Measurements from ENCODE around the gene LCK. TPM values are rescaled to one million over a fixed set of nuclear protein-coding genes. Genes with fewer than 3 reads are reported as not detected.

Gene LCK
- total RNA-seq, 1 donor from 2014 or later: 248 TPM

DNA sequence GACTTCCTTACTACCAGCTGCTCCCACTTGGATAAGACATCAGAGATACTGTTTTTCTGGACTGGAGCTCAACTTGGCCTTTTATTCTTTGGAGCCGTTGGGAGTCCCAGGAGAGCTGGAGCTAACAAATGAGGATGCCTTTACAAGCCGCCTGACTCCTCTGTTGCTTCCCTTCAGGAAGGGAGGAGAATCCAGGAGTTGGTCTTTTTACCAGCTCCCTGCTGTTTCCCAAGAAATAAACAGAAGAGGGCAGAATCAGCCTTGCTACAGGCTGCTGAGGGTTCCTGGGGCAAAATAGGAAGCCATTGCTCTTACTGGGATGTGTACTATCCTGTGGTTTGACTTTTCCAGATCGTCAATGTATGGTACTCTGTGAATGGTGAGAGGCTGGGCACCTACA, 27.4 kb upstream of the LCK start:
- Mint-ChIP-seq H3K27ac (peak overlapping the region; percentile 95), H3K27me3 (no peaks in the 10 kb centered on the region), H3K4me3 (peak overlapping the region; percentile 94), H3K36me3 (ENCODE audit: low read depth) (peaks cover 33% of the 10 kb centered on the region), H3K9me3 (no peaks in the 10 kb centered on the region), H3K4me1 (peaks cover 32% of the 10 kb centered on the region)
- intact Hi-C loops (cut with micrococcal nuclease): loop anchor here (5.0 kb wide), 1 partner anchor 114 kb away; the partner anchor contains the start of gene MARCKSL1
- no peak for DNase-seq

DNA sequence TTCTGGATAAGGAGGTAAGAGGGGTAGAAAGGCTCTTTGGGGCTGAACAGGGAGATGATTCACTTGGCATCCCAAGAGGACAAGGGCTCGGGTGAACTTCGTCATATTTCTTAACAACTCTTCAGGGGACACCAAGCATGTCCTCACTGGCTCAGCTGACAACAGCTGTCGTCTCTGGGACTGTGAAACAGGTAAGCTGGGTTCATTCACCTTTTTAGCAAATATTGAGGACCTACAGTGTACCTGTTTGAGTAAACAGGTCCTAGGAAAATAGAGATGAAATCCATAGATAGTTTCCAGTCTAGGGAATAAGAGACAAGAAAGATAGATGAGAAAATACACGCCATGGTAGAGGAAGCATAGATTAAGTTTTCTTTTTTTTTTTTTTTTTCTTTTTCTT, 26.8 kb upstream of the LCK start:
- H3K36me3 Mint-ChIP-seq (ENCODE audit: low read depth): peaks cover 39% of the 10 kb centered on the region
- H3K4me1 Mint-ChIP-seq: peaks cover 34% of the 10 kb centered on the region
- intact Hi-C loops (cut with micrococcal nuclease): loop anchor here (5.0 kb wide), 1 partner anchor 113 kb away; the partner anchor contains the start of gene MARCKSL1
- no peaks in the 10 kb centered on the region for H3K9me3 Mint-ChIP-seq
- DNase-seq: no peak
- peak overlapping the region; percentile 72 for H3K27ac Mint-ChIP-seq
- peak overlapping the region; percentile 94 for H3K4me3 Mint-ChIP-seq
- no peaks in the 10 kb centered on the region for H3K27me3 Mint-ChIP-seq

DNA sequence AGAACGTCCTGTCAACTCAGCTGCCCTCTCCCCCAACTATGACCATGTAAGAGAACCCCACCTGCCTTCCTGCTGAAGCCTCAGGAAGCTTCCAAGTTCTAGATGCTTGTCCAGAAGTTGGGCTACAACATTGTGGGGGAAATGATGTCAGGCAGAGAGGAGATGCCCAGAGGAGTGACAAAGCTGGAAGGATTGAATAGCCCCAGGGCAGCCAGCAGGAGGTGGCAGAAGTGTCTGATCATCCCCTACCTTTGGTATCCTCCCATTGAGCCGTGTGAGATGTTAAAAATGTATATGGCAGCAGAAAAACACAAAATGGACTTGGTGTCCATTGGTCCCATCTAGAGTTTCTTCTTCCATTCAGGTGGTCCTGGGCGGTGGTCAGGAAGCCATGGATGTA, 22.3 kb upstream of the LCK start:
- Mint-ChIP-seq H3K36me3 (ENCODE audit: low read depth) (peaks cover 51% of the 10 kb centered on the region), H3K27ac (no peak overlapping the region), H3K4me1 (peaks cover 14% of the 10 kb centered on the region), H3K9me3 (no peaks in the 10 kb centered on the region), H3K27me3 (no peaks in the 10 kb centered on the region), H3K4me3 (no peak overlapping the region)
- intact Hi-C loops (cut with micrococcal nuclease): no loop called here
- DNase-seq: no peak

DNA sequence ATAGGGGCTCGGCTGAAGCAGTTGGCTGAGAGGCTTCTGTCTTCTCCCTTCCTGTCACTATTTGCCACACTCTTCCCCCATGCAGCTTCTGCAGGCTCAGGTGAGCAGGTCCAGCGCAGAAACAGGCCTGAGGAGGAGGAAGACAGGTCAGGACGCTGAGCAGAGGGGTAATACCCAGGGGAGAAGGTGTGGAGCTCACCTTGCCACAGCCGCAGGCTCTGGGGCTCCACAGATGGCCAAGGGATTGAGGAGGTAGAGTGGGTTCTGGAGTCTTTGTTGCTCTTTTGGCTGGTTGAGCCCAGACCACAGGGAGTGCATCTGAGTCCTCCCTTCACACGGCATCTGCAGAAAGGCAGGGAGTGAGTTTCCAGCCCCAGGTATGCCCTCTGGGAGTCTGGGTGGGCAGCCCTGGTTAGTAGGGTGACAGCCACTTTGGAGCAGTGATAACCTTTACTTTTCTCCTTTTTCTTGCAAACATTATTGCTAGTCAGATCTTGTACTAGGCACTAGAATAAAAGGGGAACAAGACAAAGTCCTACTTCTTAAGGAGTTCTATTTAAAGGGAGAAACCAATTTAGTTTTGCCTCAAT, 19.1 kb upstream of the LCK start:
- intact Hi-C loops (cut with micrococcal nuclease): no loop called here
- Mint-ChIP-seq H3K27me3 (no peaks in the 10 kb centered on the region), H3K36me3 (ENCODE audit: low read depth) (peaks cover 35% of the 10 kb centered on the region), H3K4me1 (peaks cover 7% of the 10 kb centered on the region), H3K27ac (no peak overlapping the region), H3K4me3 (no peak overlapping the region), H3K9me3 (no peaks in the 10 kb centered on the region)
- DNase-seq: no peak

DNA sequence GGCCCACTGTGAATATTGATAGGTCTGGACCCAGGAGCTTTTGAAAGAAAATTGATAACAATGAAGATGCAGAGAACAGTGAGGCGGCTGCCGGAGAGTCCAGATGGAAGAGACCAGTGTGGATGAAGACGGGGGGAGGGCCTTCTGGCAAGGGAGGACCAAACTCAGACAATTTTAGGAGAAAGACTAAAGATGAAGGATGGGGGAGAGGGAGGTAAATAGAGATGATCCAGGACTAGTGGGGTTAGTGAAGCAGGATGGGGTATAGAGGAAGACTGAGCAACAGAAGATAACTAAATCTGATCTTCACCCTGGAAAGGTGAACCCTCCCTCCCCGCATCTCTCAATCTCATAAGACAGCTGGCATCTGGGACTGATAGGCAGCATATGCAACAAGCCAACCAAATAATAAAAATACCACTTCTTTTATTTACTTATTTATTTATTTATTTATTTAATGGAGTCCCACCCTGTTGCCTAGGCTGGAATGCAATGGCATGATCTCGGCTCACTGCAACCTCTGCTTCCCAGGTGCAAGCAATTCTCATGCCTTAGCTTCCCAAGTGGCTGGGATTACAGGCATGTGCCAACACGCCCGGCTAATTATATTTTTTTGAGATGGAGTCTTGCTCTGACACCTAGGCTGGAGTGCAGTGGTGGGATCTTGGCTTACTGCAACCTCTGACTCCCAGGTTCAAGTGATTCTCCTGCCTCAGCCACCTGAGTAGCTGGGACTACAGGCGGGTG, 18.3 kb upstream of the LCK start:
- Mint-ChIP-seq H3K36me3 (ENCODE audit: low read depth) (peaks cover 29% of the 10 kb centered on the region), H3K4me3 (no peak overlapping the region), H3K4me1 (peaks cover 5% of the 10 kb centered on the region), H3K27me3 (no peaks in the 10 kb centered on the region), H3K9me3 (no peaks in the 10 kb centered on the region), H3K27ac (no peak overlapping the region)
- DNase-seq: no peak
- intact Hi-C loops (cut with micrococcal nuclease): no loop called here

DNA sequence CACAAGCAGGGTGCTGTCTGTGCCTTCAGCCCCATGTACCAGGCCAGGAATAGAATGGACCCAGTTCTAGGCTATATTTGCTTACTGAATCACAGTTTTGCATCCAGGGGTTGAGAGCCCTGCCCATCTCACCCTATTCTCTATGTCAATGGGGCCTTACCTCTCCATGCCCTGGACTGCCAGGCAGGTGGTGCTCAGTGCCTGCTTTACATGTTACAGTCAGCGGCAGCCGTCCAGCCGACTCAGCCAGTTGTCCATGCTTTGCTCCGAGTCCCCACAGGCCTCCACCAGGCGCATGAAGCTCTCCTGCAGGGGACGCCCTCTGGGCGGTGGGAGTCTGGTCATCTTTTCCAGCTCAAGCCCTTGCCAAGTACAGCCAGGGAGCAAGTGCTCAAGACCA, 16.3 kb upstream of the LCK start:
- Mint-ChIP-seq H3K27ac (no peak overlapping the region), H3K36me3 (ENCODE audit: low read depth) (peaks cover 14% of the 10 kb centered on the region), H3K4me1 (peaks cover 2% of the 10 kb centered on the region), H3K9me3 (no peaks in the 10 kb centered on the region), H3K4me3 (no peak overlapping the region), H3K27me3 (no peaks in the 10 kb centered on the region)
- DNase-seq: peak; percentile 56
- intact Hi-C loops (cut with micrococcal nuclease): no loop called here

DNA sequence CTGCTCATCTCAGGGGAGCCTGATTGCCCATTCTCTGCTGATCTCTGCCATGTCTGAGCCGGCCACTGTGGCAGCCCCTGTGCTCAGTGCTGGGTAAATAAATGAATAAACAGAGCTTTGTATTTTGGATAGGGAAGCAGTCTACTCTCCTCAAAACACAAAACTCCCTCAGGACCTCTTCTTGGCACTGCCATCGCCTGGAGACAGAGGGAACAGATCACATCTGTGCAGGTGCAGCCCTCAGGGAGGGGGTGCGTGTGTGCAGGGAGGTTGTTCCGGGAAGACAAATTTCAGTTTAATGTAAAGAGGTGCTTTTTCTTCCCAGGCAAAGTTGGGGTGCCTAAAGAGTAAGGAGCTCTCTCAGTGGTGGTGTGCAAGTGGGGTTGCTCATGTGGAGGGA, 11.7 kb upstream of the LCK start:
- peaks cover 2% of the 10 kb centered on the region for H3K36me3 Mint-ChIP-seq (ENCODE audit: low read depth)
- H3K27ac Mint-ChIP-seq: no peak overlapping the region
- H3K9me3 Mint-ChIP-seq: no peaks in the 10 kb centered on the region
- peaks cover 13% of the 10 kb centered on the region for H3K4me1 Mint-ChIP-seq
- no peaks in the 10 kb centered on the region for H3K27me3 Mint-ChIP-seq
- H3K4me3 Mint-ChIP-seq: peak overlapping the region; percentile 85
- intact Hi-C loops (cut with micrococcal nuclease): no loop called here
- DNase-seq: peak; percentile 56

DNA sequence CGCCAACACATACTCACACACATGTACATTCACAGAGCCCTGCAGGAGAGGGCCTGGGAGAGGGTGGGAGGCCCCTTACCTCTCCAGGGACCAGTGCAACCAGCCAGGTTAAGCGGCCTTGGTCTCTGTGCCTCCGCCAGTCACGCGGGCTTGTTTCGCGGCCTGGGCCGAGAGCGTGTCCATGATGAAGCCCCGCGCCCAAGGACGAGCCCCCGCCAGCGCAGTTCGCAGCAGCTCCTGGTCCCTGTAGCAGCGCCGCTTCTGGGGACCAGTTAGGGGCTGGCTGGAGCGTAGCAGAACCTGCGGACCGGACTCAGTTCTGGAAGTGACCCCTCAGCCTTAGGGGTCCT, 11.3 kb upstream of the LCK start:
- intact Hi-C loops (cut with micrococcal nuclease): no loop called here
- H3K27ac Mint-ChIP-seq: no peak overlapping the region
- peaks cover 13% of the 10 kb centered on the region for H3K4me1 Mint-ChIP-seq
- H3K9me3 Mint-ChIP-seq: no peaks in the 10 kb centered on the region
- H3K36me3 Mint-ChIP-seq (ENCODE audit: low read depth): peaks cover 2% of the 10 kb centered on the region
- no peaks in the 10 kb centered on the region for H3K27me3 Mint-ChIP-seq
- peak overlapping the region; percentile 85 for H3K4me3 Mint-ChIP-seq
- peak; percentile 56 for DNase-seq

DNA sequence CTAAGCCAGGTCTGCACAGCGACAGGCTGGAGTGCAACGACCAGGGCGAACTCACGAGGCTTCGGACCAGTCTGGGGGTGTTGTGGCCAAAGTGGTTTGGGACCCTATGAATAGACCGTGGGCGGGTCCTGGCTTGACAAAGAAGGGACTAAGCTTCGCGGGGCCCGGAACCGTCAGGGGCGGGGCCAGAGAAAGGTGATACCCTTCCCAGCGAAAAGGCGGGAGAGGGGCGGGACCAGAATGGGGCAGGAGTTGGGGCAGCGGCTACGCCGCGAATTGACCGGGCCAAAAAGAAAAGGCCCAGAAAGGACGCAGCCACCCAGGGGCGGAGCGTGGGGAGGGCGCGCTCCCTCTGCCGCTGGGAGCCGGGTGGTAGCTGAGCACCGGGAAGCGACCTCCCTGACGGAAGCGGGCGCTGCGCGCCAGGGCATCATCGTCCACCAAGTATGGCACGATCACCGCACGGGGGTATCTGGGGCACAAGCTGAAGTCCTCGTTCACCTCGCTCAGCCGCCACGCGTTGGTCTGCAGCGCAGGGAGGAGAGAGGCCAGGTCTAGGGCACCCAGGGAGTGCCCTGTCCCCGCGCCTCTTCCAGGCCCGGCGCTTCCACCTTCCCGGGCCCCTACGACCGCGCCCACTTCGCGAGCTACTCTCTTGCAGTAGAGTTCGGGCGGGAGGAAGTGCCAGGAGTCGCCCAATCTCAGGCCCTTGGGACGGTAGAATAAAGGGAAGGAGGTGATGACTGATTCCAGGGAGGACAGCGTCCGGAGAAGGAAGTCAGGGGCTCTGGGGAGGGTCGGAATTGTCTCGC, 10.7 kb upstream of the LCK start:
- H3K4me3 Mint-ChIP-seq: peak overlapping the region; percentile 85
- peak; percentile 82 for DNase-seq
- no peaks in the 10 kb centered on the region for H3K9me3 Mint-ChIP-seq
- no peaks in the 10 kb centered on the region for H3K27me3 Mint-ChIP-seq
- H3K36me3 Mint-ChIP-seq (ENCODE audit: low read depth): peaks cover 2% of the 10 kb centered on the region
- peaks cover 13% of the 10 kb centered on the region for H3K4me1 Mint-ChIP-seq
- intact Hi-C loops (cut with micrococcal nuclease): no loop called here
- H3K27ac Mint-ChIP-seq: peak overlapping the region; percentile 34

DNA sequence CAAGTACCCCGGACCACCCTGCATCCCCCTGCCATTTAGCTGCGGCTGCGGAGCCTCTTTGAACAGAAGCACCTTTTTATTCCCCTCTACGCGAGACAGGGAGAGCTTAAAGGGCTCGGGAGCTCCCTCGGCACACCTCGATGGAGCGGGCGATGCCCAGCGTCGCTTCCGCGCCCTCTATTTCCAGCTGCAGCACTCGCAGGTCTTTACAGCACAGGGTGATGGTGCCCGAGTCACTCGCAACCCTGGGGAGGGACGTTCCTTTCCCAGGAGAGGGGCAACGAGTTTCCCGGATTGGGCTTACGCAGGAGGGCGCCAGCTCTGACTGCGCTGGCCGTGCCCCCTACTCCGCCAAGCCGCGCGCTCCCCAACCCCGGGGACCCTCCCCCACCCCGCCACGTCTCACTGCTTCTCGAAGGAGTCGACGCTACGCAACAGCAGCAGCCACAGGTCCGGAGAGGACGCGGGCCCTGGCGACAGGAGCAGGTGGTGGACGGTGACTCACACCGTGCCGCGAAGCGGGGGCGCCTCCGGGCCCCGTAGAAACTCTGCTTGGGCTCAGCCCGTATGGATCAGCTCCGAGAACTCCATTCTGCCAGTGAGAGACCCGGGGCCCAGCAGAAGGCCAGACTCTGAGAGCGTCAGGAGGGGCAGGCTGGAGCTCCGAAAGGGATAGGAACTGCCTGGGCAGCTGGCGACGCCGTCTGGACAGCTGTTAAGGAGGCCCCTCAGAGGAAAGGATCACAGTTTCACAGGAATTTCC, 9.9 kb upstream of the LCK start:
- Mint-ChIP-seq H3K9me3 (no peaks in the 10 kb centered on the region), H3K27me3 (no peaks in the 10 kb centered on the region), H3K27ac (peak overlapping the region; percentile 34), H3K36me3 (ENCODE audit: low read depth) (peaks cover under 1% of the 10 kb centered on the region), H3K4me1 (peaks cover 11% of the 10 kb centered on the region), H3K4me3 (peak overlapping the region; percentile 85)
- DNase-seq: peak; percentile 79
- intact Hi-C loops (cut with micrococcal nuclease): no loop called here

DNA sequence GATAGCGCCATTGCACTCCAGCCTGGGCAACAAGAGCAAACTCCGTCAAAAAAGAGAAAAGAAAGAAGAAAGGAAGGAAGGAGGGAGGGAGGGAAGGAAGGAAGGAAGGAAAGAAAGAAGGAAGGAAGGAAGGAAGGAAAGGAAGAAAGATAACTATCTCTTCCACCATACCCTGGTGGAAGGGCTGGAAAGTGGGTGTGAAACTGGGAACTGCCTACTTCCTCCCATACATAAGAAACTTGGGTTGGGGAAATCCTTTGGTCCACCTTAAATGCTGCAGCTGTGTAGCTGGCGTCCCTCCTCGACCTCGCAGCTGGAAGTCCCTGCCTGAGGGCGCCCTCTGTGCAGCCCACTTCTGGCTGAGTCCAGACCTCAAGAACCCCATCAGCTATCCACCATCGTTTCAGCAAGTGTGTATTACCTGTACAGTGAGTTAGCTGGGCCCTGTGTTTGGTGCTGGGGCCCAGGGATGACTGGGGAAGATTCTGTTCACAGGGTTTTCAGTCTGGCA, 8.7 kb upstream of the LCK start:
- H3K4me3 Mint-ChIP-seq: no peak overlapping the region
- no peak for DNase-seq
- peaks cover 23% of the 10 kb centered on the region for H3K4me1 Mint-ChIP-seq
- no peak overlapping the region for H3K27ac Mint-ChIP-seq
- intact Hi-C loops (cut with micrococcal nuclease): no loop called here
- H3K36me3 Mint-ChIP-seq (ENCODE audit: low read depth): no peaks in the 10 kb centered on the region
- no peaks in the 10 kb centered on the region for H3K27me3 Mint-ChIP-seq
- H3K9me3 Mint-ChIP-seq: no peaks in the 10 kb centered on the region

DNA sequence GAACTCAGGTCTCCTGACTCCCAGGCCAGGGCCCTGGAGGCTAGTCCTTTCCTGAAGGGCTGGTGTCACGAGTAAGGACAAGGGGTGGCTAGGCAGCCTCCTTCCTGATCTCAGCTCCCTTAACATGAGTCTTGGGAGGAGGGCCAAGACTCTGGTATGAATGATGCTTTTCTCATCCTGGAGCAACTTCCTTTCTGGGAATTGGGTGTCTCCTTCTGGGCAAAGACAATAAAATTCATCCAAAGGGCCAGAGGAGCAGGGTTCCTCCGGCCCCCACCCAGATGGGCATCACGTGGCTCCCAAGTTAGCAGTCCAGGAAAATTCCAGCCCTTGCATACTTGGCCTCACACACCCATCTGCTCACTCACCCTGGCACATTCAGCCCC, 4.2 kb upstream of the LCK start, which contains the start of gene FAM167B:
TSS of gene FAM167B (plus strand) at position 335 of the 386 bp plus-strand sequence. CDS start 200 bp downstream, outside the sequence.
- DNase-seq: no peak
- Mint-ChIP-seq H3K36me3 (ENCODE audit: low read depth) (peaks cover 7% of the 10 kb centered on the region), H3K4me3 (peak within 1 kb of the TSS; percentile 69), H3K9me3 (no peaks in the 10 kb centered on the region), H3K4me1 (peaks cover 53% of the 10 kb centered on the region), H3K27ac (peak within 1 kb of the TSS; percentile 96), H3K27me3 (no peaks in the 10 kb centered on the region)
- intact Hi-C loops (cut with micrococcal nuclease): no loop called here

DNA sequence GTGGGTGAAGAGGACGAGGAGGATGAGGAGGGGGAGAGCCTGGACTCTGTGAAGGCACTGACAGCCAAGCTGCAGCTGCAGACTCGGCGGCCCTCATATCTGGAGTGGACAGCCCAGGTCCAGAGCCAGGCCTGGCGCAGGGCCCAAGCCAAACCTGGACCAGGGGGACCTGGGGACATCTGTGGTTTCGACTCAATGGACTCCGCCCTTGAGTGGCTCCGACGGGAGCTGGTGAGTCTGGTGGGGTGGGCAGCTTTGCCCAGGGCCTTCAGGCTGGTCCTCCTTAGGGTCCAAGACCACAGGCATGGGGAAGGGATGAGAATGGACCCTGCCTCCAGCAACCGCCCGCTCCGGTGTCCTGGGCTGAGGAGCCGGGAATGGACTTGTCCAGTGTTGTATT, 3.6 kb upstream of the LCK start:
- H3K4me3 Mint-ChIP-seq: peak overlapping the region; percentile 69

More for the DNA sequence above, 3.6 kb upstream of the LCK start:
- intact Hi-C loops (cut with micrococcal nuclease): no loop called here
- Mint-ChIP-seq H3K9me3 (no peaks in the 10 kb centered on the region), H3K27me3 (no peaks in the 10 kb centered on the region), H3K4me1 (peaks cover 54% of the 10 kb centered on the region), H3K36me3 (ENCODE audit: low read depth) (peaks cover 12% of the 10 kb centered on the region), H3K27ac (peak overlapping the region; percentile 96)
- DNase-seq: no peak
